NB4 (cell line): ENCODE data around the gene IGFL4.

ENCODE experiments used
- POLR2A ChIP-seq: IDR thresholded peaks from 2 replicates; pipeline ENCODE4 v1.6.1; 2011; ENCODE audit warnings: mild to moderate bottlenecking; ENCODE audit not compliant: insufficient read length; ENCODE audit errors: extremely low read depth
- TF ChIP-seq, protein P1 (sequence below): IDR thresholded peaks from one replicate; pipeline ENCODE4 v1.5.1; 2012; ENCODE audit warnings: low read depth, low read length

DNA sequence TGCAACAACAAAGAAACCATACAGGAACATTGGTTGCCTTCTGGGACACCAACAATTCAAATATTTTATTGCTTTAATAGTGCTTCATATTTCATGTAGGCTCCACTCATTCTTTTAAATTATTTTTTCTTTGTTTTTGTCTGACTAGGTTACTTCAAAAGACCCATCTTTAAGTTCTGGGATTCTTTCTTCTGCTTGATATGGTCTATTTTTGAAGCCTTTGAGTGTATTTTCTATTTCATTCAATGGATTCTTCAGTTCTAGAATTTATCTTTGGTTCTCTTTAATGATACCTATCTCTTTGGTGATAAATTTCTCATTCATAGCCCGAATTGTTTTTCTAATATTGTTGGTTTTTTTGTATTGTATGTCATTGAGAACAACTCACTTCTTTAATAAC is 45.1 kb upstream of the IGFL4 start:
- TF ChIP-seq, protein P1, sequence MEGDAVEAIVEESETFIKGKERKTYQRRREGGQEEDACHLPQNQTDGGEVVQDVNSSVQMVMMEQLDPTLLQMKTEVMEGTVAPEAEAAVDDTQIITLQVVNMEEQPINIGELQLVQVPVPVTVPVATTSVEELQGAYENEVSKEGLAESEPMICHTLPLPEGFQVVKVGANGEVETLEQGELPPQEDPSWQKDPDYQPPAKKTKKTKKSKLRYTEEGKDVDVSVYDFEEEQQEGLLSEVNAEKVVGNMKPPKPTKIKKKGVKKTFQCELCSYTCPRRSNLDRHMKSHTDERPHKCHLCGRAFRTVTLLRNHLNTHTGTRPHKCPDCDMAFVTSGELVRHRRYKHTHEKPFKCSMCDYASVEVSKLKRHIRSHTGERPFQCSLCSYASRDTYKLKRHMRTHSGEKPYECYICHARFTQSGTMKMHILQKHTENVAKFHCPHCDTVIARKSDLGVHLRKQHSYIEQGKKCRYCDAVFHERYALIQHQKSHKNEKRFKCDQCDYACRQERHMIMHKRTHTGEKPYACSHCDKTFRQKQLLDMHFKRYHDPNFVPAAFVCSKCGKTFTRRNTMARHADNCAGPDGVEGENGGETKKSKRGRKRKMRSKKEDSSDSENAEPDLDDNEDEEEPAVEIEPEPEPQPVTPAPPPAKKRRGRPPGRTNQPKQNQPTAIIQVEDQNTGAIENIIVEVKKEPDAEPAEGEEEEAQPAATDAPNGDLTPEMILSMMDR = no peak
- no peak for TF ChIP-seq POLR2A
